Sciatic nerve (tissue), 2 donors: ENCODE results near the gene EML1. TPM values are rescaled to one million over a fixed set of nuclear protein-coding genes. Genes with fewer than 3 reads are reported as not detected.
"Not testable (repeated sequence)": the region's sequence is repeated elsewhere in the genome, so short reads cannot be mapped to it uniquely, and the experiment has no call there.

Source experiments
- ATAC-seq: fragments of 200-7000 bp; cut with Tn5 transposase; one replicate; pipeline ENCODE4 v1.9.1; 2020; ENCODE audit warnings: mild to moderate bottlenecking, moderate library complexity
- DNase-seq: peaks from one replicate; pipeline ENCODE4 v3.0.0-alpha.2; 2020; ENCODE audit warnings: low spot score
- intact Hi-C: fragments of 100-400 bp; cut with DNase I; formaldehyde crosslinking; loops from one replicate; pipeline ENCODE4 v1.14.2; 2022
- total RNA-seq: library from RNA; stranded (reverse); fragmentation: NEBNext Ultra II Directional; extraction: Animal tissue kit (Norgen Biotek cat#: 25700); gene quantifications from one replicate; pipeline ENCODE4 v1.2.1, GENCODE V29; 2021
- donor health status: DM: no; HTN: no; CAD: no.
- donor health status: DM: no; HTN: no; CAD: no.

EML1 gene
- total RNA-seq, 1 donor from 2014 or later, result 59.0 TPM

DNA sequence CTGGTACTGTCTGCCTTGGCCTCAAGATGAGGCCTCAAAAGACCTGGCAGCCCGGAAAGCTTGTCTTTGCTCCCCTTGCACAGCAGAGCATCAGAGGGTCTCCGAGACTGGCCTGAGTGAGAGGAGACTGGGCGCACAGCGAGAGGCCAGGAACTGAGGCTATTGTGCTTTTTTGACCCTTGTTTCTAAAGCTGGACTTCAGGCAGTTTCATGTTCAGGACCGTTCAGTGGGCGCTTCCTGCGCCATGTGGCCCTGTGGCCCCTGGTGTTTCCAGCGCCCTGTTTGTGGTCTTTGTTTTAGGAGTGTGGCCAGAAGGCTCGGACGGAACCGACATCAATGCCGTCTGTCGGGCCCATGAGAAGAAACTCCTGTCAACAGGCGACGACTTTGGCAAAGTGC is 145.7 kb downstream of the EML1 start:
- ATAC-seq (no peak), DNase-seq (no peak)
- intact Hi-C loops, result no loop called here

DNA sequence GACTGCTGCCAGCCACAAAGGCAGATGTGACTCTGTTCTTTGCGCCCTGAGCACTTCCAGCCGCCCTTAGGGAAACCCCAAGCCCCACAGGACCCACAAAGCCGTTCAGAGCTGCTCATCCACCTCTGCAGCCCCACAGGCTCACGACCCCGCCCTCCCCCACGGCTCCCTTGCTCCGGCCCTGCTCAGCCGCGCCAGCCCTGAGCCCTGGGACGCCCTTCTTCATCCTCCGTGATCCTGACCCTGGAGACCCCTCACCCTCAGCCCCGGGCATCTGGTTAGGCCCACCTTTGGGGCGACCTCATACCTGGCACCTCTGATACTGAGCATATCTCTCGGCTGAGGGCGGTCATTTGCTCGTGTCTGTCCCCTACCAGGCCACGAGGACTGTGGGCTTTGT is 146.2 kb downstream of the EML1 start:
- DNase-seq (no peak), ATAC-seq (peak; percentile 10)
- intact Hi-C loops, result no loop called here

DNA sequence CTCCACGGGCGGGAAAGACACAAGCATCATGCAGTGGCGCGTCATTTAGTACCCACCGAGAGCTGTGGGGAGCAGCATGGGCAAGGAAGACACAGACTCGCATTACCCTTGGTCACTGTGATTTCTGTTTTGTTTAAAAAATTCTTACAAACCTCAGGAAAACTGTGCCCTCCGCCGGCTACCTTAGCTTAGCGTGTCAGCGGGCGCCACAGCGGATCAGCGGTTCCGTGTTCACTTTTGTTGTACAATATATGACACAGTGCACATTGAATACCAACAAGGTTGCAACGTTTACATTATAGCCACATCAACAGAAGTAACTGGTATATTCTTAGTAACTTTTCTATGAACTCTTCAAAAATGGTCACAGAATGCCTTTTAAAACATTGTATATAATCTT is 146.9 kb downstream of the EML1 start:
- DNase-seq (no peak), ATAC-seq (no peak)
- intact Hi-C loops, result no loop called here

DNA sequence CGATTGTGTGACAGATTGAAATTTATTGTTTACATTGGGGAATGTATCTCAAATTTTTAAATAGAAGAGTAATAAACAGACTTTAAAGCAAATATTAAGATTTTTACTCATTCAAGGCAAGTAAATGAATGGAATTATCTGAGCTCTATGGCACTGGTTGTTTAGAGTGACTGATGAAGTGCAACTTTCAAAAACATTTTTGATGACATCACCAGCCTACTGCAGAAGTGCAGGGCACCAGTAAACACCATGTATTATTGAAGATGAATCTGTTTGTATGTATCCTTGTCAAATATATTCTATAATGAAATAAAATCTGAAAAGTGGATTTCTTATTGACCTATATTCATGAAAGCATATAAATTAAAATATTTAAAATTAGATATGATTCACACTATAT is 148.0 kb downstream of the EML1 start:
- ATAC-seq (no peak), DNase-seq (no peak)
- intact Hi-C loops, result no loop called here

DNA sequence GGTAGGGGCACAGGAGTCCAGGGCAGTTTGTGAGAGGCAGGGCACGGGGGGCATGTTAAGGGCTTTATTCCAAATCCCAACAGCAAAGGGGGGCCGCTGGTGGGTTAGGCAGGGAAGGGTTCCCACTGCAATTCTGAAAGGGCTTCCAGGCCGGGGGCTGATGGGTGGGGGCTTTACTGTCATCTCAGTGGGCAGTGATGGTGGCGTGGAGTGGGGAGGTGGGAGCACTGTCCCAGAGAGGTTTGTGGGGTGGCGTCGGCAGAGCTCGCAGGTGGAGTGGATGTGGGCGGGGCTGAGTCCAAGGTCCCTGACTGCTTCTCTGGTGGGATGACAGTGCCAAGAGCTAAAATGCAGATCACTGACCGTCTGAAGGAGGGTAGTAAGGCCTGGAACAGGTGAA is 150.4 kb downstream of the EML1 start:
- intact Hi-C loops, result no loop called here
- ATAC-seq (no peak), DNase-seq (no peak)

DNA sequence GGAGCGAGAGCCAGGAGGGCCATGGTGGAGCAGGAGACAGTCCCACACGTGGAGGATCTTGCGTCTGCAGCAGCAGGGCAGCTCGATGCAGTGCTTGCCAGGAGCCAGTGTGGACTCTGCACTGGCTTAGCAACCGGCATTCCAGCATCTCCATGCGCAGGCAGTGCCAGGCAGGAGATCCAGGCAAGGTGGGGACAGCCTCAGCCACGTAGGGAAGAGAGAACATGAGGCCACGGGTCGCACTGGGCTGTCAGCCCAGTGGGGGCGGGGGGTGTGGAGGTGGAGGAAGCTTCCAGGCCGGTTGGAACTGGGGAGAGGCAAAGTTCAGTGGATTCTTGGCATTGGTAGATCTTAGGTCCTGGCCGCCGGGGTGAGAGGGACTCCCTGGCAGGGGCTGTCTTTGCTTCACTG is 151.0 kb downstream of the EML1 start:
- ATAC-seq (no peak), DNase-seq (no peak)
- intact Hi-C loops, result no loop called here

DNA sequence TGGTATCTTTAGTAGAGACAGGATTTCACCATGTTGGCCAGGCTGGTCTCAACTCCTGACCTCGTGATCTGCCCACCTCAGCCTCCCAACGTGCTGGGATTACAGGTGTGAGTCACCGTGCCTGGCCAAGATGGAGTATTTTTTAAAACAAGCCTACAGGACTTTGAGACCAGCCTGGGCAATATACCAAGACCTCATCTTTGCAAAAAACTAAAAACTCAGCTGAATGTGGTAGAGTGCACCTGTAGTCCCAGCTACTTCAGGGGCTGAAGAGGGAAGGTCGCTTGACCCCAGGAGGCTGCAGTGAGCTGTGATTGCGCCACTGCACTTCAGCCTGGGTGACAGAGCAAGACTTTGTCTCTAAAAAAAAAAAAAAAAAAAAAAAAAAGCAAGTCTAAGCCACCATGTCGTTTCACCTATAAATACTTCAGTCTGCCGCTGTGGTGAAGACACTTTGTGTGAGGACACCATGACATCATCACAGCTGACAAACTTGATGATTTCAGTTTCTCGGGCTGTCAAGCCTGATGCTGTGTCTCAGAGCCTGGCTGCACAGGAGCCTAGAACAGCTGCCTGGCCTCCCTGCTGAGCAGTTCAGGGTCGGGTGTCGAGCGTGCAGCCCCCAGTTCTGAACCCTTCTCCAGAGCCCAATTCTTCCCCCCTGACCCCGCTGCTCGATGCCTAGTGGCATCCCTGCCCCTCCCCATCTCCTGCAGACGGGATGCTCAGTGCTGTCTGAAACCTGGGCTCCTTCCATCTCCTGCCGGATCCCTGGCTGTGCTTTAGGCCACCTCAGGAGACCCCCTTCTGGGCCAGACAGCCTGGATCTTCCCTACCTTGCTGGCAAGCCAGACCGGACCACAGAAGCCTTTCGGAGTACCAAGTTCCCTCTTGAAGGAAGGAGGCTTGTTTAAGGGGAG is 152.8 kb downstream of the EML1 start:
- DNase-seq (no peak), ATAC-seq (peak; percentile 9)
- intact Hi-C loops, result no loop called here

DNA sequence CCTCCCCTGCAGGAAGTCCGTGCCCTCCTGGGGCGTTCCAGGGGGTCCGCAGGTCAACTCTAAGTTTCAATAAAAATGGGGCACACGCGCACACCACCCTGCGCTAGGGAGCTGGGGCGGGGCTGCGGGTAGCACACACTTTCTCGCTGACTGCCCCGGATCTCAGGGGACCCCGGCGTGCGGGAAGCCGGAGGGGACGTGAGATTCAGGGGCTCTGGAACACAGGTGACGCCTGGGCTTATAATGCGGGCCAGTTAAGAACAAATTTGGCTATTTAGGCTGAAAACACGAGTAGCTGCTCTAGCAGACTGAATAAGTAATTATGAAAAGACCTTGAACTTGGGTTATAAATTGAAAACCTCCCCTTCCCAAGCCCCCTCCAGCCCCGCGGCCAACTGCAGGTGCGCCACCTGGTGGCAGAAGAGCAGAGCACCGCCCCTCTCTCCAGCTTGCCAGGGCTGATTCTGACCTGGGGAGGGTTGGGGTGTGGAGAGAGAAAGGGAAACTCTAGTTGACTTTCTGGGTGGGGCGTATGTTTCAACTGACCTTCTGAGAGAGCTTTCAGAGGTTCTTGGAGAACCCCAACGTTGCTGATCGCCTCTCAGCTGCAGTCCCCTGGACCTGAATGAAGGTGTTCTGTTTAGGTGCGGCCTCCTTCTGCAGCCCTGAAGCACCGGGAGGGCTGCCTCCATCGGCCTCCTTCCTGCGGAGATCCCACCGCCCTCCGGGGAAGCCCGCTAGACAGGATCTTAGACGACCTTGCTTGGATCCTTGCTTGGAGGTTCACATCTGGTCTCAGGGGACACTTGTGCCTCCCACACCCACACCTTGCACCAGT is 153.7 kb downstream of the EML1 start:
- ATAC-seq (peak; percentile 69), DNase-seq (no peak)

DNA sequence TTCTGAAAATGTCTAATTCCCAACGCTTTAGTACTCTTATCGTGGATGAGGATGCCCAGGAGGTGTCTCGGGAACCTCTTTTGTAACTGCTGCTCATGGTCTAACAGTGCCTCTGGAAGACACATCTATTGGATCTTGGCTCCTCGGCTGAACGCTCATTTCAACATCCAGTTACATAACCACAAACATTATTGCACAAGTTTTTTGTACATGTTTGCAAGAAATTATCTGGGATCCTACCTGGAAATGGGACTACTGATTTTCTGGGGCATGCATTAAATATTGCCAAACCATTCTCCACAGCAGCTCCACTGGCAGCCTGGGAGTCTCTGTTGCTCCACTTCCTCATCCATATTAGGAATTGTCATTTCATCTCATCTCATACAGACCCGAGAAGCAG is 154.5 kb downstream of the EML1 start:
- intact Hi-C loops, result no loop called here
- ATAC-seq, result peak; percentile 87
- no peak for DNase-seq

More for the DNA sequence above, 153.7 kb downstream of the EML1 start:
- intact Hi-C loops, result no loop called here

DNA sequence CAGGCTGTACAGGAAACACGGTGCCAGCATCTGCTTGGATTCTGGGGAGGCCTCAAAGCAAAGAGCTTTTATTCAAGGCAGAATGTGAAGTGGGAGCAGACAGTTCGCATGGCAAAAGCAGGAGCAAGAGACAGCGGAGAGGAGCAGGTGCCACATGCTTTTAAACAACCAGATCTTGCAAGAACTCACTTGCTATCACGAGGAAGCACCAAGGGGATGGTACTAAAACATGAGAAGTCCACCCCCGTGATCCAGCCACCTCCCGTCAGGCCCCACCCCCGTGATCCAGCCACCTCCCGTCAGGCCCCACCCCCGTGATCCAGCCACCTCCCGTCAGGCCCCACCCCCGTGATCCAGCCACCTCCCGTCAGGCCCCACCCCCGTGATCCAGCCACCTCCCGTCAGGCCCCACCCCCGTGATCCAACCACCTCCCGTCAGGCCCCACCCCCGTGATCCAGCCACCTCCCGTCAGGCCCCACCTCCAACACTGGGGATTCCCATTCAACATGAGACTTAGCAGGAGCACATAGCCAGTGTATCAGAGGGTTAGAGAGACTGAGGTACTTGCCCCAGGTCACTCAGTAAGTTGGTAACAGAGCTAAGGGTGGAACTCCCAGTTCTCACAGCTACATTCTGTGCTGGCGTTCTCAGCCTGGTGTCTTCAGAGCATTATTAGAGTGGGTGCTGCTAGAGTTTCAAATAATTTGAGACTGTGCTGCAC is 156.0 kb downstream of the EML1 start:
- ATAC-seq, DNase-seq, intact Hi-C loops: not testable (repeated sequence)

DNA sequence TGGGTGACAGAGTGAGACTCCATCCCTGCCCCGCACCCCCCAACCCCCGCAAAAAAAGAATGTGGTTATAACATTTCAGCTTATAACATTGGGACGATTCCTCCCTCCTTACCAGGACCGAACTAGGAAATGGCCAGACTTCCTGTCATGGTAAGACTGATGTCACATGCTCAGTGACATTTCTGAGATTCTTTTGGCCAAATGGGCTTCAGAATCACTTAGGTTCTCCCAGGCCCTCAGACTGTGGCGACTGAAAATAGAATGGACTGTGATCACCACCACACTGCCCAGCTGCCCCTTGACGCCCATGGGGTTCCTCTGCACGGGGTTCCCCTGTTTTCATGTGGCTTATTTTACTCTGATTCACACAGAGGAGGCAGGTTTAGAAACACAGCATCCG is 157.0 kb downstream of the EML1 start:
- intact Hi-C loops, result no loop called here
- ATAC-seq, result no peak

DNA sequence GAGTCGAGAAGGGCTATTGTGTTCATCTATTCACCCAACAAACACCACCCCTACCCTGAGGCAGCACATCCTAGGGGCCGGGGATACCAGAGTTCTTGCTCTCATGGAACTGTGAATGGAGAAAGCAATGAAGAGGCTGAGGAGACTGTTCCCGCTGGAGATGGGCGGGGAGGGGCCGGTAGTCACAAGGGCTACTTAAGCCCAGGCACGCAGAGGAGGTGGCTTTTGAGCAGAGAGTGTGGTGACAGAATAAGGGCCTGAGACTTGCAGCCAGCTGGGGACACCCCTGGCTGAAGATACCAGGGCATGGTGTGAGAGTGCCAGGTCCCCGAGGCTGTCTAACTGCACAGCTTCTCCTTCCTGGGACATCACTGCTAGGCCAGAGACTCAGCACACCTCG is 157.9 kb downstream of the EML1 start:
- no peak for DNase-seq
- intact Hi-C loops, result no loop called here
- ATAC-seq, result no peak

More for the DNA sequence above, 157.0 kb downstream of the EML1 start:
- DNase-seq, result no peak

DNA sequence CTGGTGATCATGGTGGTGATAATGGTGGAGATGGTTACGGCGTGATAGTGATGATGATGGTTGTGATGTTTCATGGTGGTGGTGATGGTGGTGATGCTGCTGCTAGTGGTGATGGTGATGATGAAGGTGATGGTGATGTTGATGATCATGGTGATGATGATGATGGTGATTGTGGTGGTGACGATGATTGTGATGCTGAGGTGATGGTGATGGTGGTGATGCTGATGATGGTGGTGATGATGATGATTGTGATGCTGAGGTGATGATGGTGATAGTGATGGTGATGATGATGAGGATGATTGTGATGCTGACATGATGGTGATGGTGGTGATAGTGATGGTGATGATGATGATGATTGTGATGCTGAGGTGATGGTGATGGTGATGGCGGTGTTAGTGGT is 158.8 kb downstream of the EML1 start:
- ATAC-seq (no peak), DNase-seq (no peak)
- intact Hi-C loops, result no loop called here

DNA sequence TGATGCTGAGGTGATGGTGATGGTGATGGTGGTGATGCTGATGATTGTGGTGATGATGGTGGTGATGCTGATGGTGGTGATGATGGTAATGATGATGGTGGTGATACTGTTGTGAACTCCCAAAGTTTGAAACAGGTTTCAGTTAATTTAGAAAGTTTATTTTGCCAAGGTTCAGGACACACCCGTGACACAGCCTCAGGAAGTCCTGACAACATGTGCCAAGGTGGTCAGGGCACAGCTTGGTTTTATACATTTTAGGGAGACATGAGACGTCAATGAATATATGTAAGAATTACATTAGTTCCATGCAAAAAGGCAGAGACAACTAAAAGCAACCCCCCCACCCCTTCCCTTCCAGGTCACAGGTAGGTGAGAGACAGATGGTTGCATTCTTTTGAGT is 159.2 kb downstream of the EML1 start:
- no peak for ATAC-seq
- intact Hi-C loops, result no loop called here

DNA sequence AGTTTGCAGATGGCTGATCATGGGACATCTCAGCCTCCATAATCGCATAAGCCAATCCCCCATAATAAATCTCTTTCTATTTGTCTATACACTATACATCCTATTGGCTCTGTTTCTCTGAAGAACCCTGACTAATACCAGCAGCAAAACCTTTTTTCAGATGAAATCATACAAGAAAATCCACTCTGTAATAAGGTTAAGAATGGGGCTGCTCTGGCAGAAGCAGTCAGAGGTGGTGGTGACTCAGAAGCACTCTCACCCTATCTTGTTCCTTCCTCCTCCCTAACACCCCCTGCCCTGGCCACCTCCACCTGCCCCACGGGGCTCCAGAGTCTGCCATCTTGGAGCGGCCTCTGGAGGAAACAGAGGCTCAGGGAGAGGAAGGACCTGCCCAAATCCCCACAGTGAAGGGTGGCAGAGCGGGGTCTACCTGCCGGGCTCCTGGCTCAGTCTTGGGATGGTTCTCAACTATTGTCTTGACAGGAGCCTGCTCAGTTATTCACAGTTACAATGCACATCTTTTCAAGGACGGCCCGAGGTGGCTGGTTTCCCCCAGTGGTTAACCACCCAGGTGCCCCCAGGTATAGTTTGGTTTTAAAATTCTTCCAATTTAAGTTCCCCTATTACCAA is 162.7 kb downstream of the EML1 start:
- ATAC-seq (no peak), DNase-seq (peak; percentile 37)
- intact Hi-C loops, result no loop called here

More for the DNA sequence above, 159.2 kb downstream of the EML1 start:
- no peak for DNase-seq

DNA sequence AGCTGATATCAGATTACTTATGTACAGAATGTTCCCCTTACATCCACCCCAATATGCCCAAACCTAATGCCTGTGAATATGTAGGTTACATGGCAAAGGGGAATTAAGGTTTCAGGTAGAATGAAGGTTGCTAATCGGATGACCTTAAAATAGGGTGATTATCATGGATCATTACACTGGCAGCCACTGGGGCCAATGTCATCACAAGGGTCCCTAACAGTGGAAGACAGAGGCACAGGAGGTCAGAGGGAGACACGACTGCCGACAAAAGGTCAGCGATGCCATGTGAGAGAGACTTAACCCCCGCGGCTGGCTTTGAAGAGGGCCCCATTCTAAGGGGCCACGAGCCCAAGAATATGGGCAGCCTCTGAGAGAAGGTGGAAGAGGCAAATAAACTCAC is 165.2 kb downstream of the EML1 start:
- intact Hi-C loops, result no loop called here
- no peak for DNase-seq

DNA sequence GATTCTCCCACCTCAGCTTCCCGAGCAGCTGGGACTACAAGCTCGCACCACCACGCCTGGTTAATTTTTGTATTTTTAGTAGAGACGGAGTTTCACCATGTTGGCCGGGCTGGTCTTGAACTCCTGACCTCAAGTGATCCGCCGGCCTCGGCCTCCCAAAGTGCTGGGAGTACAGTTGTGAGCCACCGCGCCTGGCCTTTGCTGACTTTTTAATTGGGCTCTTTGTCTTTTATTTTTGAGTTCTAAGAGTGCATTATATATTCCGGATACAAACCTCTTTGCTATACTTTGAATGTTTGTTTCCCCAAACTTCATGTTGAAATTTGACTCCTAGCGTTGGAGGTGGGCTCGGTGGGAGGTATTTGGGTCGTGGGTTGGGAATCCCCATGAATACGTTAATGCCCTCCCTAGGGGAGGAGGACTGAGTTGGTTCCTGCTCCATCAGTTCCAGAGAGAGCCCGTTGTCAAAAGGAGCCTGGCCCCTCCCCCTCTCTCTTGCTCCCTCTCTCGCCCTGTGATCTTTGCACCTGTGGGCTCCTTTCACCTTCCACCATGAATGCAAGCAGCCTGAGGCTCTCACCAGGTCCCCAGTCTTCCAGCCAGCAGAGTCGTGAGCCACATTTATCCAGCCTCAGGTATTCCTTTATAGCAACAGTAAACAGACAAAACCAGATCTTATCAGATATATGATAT is 168.8 kb downstream of the EML1 start:
- ATAC-seq (no peak), DNase-seq (no peak)
- intact Hi-C loops, result no loop called here

More for the DNA sequence above, 165.2 kb downstream of the EML1 start:
- ATAC-seq, result no peak

DNA sequence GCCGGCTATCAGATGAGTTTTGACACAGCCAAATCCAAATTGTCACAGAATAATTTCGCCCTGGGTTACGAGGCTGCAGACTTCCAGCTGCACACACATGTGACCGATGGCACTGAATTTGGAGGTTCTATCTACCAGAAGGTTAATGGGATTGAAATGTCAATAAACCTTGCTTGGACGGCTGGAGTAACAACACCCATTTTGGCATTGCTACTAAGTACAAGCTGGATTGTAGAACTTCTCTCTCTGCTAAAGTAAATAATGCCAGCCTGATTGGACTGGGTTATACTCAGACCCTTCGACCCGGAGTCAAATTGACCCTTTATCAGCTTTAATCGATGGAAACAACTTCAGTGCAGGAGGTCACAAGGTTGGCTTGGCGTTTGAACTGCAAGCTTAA is 171.8 kb downstream of the EML1 start:
- ATAC-seq (no peak), DNase-seq (no peak)
- intact Hi-C loops, result no loop called here
